GM21576 (cell line): Measurements from ENCODE around the gene PELI1.
"Not testable (repeated sequence)": the region's sequence is repeated elsewhere in the genome, so short reads cannot be mapped to it uniquely, and the experiment has no call there.

Source experiments
- ATAC-seq: cut with Tn5 transposase; IDR thresholded peaks from one replicate; pipeline ENCODE4 v1.9.1; 2021; ENCODE audit warnings: mild to moderate bottlenecking, moderate library complexity; ENCODE audit not compliant: unreplicated experiment

Gene PELI1

GRCh38 chr2:64090264-64090663 is 54.0 kb downstream of the PELI1 start:
- no peak for ATAC-seq

DNA sequence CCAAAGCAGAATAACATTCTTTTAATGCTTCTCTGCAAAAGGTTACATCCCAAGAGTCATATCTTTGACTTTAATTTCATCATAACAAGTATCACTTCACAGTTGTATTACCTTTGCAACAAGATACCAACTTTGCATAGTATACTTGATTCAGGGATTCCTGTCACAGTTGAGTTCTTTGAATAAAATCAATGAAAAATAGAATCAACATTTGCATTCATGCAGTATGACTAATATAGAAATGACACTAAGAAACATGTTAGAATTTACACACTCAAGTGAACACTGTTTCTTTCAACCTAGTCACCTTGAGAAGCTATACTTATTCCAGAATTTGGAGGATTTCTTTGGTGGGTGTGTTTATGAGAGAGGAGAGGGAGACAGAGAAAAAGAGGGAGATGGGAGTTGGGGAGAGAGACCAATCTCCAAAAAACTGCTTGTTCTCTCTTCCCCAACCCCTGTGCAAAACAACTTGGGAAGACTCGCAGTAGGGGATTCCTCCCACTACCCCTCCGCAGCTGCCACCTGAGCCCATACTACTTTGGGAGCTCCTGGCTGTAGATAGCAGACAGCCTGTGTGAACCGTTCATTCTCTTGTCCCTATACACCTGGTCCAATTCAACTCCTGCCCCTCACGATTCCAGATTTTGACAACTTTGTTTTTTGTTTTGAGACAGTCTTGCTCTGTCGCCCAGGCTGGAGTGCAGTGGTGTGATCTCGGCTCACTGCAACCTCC is 57.7 kb downstream of the PELI1 start:
- ATAC-seq = no peak

- no peak for ATAC-seq
Observed at GRCh38 chr2:64085936-64086335, 58.3 kb downstream of the PELI1 start.

- no peak for ATAC-seq
Observed at GRCh38 chr2:64081046-64081445, 63.2 kb downstream of the PELI1 start.

DNA sequence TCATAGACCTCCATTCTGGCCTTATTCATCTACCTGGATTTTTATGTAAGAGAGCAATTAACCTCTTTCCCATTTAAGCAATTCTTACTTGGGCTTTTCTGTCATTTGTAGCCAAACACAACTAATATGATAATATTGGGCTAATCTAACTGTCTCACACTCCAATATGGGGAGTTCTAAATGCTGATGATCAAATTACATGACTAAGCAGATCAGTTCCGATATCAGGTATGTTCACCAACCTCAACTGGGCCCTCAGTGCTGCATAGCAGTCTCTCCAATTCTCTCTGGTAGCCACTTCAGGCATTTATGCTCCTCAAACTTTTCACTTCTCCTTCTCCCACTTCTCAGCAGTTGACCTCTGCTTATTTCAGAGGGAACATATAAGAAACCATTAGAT is 64.0 kb downstream of the PELI1 start:
- ATAC-seq = no peak

DNA sequence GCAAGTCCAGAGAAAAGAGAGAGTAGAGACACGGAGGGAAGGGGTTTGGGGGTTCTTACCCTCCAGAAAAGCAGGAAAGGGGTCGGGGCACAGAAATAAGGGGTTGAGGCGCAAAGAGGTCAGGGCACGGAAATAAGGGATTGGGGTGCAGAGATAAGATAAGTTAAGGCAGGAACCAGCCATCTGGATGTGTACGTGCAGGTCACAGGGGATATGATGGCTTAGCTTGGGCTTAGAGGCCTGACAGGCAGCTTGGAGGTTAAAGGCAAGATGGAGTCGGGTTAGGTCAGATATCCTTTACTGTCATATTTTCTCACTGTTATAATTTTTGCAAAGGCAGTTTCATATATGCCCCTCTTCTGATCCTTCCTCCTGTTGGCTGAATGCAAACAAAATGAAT is 64.5 kb downstream of the PELI1 start:
- not testable (repeated sequence) for ATAC-seq

- ATAC-seq = not testable (repeated sequence)
Observed at GRCh38 chr2:64076828-64077227, 67.4 kb downstream of the PELI1 start.

- not testable (repeated sequence) for ATAC-seq
Observed at GRCh38 chr2:64074616-64075015, 69.6 kb downstream of the PELI1 start.

DNA sequence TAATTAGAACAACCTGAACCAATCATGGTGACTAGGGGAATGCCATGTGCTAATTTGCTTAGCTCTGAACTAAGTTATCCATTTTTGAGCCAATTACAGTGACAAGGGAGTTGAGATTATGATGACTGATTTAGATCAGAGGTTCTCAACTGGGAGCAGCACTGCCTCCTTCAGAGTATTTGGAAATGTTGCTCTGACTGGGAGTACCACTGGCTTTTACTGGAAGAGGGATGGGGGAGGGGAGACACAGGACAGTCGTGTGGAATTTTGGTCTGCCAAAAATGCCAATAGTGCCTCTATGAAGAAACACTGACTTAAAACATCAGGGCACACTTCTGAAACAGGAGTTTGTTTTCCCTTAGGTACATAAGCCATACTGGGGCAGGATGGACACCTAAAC is 76.9 kb downstream of the PELI1 start:
- no peak for ATAC-seq

GRCh38 chr2:64065516-64065915 is 78.7 kb downstream of the PELI1 start:
- no peak for ATAC-seq

- ATAC-seq = no peak
Observed at GRCh38 chr2:64063924-64064331, 80.3 kb downstream of the PELI1 start.

DNA sequence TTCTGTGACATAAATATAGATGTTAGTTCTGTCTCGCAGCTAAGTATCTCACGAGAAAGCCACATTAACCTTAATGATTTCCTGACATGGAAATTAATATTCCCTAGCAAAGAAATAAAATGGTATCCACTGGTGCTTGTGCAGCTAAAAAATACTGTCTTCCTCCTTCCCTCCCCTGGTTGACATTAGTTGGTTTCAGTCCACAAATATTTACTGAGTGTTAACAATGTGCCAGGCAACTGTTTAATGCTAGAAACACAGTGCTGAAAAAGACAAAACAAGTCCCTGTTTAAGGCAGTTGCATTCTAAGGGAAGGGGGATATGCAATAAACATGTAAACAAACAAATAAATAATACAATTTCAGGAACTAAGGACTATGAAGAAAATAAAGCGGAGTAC is 80.8 kb downstream of the PELI1 start:
- ATAC-seq = no peak

DNA sequence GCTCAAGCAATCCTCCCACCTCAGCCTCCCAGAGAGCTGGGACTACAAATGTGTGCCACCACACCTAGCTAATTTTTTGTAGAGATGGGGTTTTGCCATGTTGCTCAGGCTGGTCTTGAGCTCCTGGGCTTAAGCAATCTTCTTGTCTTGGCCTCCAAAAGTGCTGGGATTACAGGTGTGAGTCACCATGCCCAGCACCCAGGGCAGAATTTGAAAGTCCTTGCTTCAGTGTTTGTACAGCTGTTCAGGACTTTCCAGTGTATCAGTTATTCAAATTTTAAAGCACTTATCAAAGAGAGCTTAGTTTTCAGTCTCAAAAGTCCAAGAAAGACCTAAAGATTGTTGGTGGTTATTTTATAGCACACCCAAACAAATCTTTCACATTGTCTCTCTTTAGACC is 81.4 kb downstream of the PELI1 start:
- peak; percentile 48 for ATAC-seq

DNA sequence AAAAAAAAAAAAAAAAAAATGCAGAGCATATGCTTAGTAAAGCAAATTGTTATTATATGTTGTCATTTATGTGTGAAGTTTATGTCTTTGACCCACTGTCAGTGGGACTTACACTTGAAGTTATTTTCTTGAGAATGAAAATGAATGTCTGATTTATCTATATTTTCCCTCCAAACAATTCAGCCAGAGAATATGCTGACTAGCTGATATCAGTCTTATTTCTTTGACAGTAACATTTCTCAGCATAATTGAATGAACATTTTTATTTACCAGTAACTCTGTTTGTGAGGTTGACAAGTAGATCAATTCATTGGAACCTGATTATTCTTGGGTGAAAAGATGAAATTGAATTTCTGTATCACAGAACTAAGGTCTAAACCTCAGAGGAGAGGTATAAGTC is 85.0 kb downstream of the PELI1 start:
- no peak for ATAC-seq

- ATAC-seq = no peak
Observed at GRCh38 chr2:64056021-64056420, 88.2 kb downstream of the PELI1 start.

DNA sequence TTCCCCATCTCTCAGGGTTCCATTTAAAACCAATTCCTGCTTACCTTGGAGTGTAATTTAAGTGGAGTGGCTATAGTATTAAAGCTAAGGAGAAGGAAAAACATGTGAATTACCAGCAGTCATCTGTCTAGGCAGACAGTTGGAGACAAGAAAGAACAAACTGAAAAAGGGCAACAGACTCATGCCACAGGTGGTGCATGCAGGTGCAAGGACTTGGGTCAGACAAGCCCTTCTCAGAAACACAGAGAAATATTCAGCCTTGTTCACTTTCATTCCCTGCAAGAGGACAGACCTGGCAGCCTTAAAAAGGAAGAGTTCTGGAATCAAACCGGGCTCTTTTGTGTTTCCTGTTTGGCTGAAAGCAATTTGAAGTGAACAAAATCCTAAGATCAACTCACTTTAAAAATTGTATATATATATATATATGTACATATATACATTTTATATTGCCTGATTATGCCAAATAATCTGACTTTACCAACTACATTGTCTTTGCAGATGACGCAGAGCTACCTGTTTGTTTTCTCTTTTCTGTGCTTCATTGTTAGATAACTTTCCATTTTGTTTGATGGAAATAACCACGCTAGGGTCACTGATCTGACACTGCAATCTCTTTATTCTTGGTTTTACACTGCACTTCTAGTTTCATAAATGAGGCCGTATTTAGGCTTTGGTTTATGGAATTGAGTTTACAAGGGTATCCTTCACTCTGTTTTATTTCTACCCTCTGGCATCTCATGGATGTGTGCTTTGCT is 89.9 kb downstream of the PELI1 start:
- ATAC-seq = peak; percentile 38

- ATAC-seq = no peak
Observed at GRCh38 chr2:64052463-64053241, 91.6 kb downstream of the PELI1 start.

GRCh38 chr2:64049633-64050220 is 94.5 kb downstream of the PELI1 start:
- peak; percentile 76 for ATAC-seq

DNA sequence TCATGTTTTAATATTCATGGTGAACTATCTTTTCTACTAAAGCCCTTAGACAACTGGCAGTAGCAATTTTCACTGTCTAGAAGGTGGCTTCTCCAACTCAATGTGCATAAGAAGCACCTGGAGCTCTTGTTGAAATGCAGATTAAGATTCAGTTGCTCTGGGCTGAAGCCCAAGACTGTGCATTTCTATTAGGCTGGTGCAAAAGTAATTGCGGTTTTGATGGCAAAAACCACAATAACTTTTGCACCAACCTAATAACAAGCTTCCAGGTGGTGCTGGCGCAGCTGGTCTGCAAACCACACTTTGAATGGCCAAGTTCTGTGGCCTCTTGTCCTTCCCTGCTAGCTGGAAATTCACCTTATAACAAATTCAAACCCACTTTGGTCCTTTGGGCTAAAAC is 98.3 kb downstream of the PELI1 start:
- ATAC-seq = no peak
